OCI-LY1 (cell line): ENCODE results near the gene IFI30.

Experiments used
- EZH2 ChIP-seq: fragments of 200-600 bp; sonication (generic), shearing (Covaris generic); IDR thresholded peaks from 2 replicates; pipeline ENCODE4 v1.8.0; 2017; ENCODE audit warnings: borderline replicate concordance, mixed run types, mild to moderate bottlenecking, antibody characterized with exemption, low read length, moderate library complexity, mixed read lengths
- TF ChIP-seq, protein P1 (sequence below): fragments of 200-600 bp; sonication (generic), shearing (Covaris generic); IDR thresholded peaks from 2 replicates; pipeline ENCODE4 v1.5.1; 2017; ENCODE audit warnings: mild to moderate bottlenecking, antibody characterized with exemption, low read length, moderate library complexity, mixed read lengths

DNA sequence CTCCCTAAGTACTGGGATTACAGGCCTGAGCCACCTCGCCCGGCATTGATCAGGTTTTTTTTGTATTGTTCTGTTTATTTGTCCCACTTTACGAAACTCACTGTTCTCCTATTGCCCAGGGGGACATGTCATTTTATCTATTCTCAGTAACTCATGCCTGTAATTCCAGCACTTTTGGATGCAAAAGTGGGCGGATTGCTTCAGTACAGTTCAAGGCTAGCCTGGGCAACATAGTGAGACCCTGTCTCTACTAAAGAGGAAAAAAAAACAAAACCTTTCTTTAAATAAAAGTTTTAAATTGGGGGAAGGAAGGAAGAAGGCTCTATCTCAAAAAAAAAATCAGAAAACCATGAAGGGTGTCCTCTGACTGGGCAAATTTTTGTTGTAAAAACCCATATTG lies 16.7 kb downstream of the IFI30 start:
- TF ChIP-seq, protein P1, sequence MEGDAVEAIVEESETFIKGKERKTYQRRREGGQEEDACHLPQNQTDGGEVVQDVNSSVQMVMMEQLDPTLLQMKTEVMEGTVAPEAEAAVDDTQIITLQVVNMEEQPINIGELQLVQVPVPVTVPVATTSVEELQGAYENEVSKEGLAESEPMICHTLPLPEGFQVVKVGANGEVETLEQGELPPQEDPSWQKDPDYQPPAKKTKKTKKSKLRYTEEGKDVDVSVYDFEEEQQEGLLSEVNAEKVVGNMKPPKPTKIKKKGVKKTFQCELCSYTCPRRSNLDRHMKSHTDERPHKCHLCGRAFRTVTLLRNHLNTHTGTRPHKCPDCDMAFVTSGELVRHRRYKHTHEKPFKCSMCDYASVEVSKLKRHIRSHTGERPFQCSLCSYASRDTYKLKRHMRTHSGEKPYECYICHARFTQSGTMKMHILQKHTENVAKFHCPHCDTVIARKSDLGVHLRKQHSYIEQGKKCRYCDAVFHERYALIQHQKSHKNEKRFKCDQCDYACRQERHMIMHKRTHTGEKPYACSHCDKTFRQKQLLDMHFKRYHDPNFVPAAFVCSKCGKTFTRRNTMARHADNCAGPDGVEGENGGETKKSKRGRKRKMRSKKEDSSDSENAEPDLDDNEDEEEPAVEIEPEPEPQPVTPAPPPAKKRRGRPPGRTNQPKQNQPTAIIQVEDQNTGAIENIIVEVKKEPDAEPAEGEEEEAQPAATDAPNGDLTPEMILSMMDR, result no peak
- no peak for TF ChIP-seq EZH2
